IMR-90 (cell line): ENCODE data around the gene GAB1. TPM values are rescaled to one million over a fixed set of nuclear protein-coding genes. Genes with fewer than 3 reads are reported as not detected.

Source experiments
- ATAC-seq: fragments of 200-7000 bp; cut with Tn5 transposase; 2 replicates; pipeline ENCODE4 v1.9.1; 2020; ENCODE audit warnings: low read depth, mild to moderate bottlenecking, moderate library complexity
- BruUV-seq: library from RNA; stranded (reverse); fragments of 400-500 nt; replicated peaks from 2 replicates; lab custom pipeline; 2021; lab: Mats Ljungman, UMichigan
- CTCF ChIA-PET: fragments of 300-600 bp; formaldehyde crosslinking; extraction: SDS; loops from one replicate; lab custom pipeline; 2021; ENCODE audit warnings: antibody characterized with exemption; lab: Yijun Ruan, JAX
- POLR2A ChIA-PET: fragments of 300-600 bp; sonication (Branson Sonifier 250); formaldehyde crosslinking; loops from one replicate; lab custom pipeline; 2022; ENCODE audit warnings: antibody characterized with exemption; ENCODE audit not compliant: unreplicated experiment; lab: Charles Lee
- DNase-seq: peaks from one replicate; pipeline ENCODE4 v3.0.0; 2013
- H2AFZ ChIP-seq: replicated peaks from 2 replicates; pipeline ENCODE3; 2013; ENCODE audit warnings: low read length, mild to moderate bottlenecking; ENCODE audit not compliant: poor library complexity
- H2AK5ac ChIP-seq: 2 replicates; pipeline ENCODE4 v1.6.1; 2013; ENCODE audit warnings: low read depth, low read length, inconsistent platforms
- H2AK9ac ChIP-seq: replicated peaks from 2 replicates; pipeline ENCODE3; 2013; ENCODE audit warnings: mild to moderate bottlenecking, low read depth, low read length, moderate library complexity; ENCODE audit not compliant: poor library complexity
- H2BK120ac ChIP-seq: 2 replicates; pipeline ENCODE4 v1.6.1; 2013; ENCODE audit warnings: low read depth, low read length, inconsistent platforms
- H2BK15ac ChIP-seq: 3 replicates; pipeline ENCODE4 v1.6.1; 2013; ENCODE audit warnings: low read depth, low read length, inconsistent platforms
- H2BK20ac ChIP-seq: 2 replicates; pipeline ENCODE4 v1.6.1; 2013; ENCODE audit warnings: low read depth, mild to moderate bottlenecking, inconsistent platforms, low read length, moderate library complexity
- H2BK5ac ChIP-seq: 2 replicates; pipeline ENCODE4 v1.6.1; 2013; ENCODE audit warnings: mild to moderate bottlenecking, low read depth, low read length, inconsistent platforms; ENCODE audit not compliant: poor library complexity, severe bottlenecking
- H3K14ac ChIP-seq: replicated peaks from 2 replicates; pipeline ENCODE4 v1.6.1; 2013; ENCODE audit warnings: low read depth, low read length, inconsistent platforms
- H3K18ac ChIP-seq: 2 replicates; pipeline ENCODE4 v1.6.1; 2013; ENCODE audit warnings: low read depth, low read length, control low read depth
- H3K23ac ChIP-seq: 2 replicates; pipeline ENCODE4 v1.6.1; 2013; ENCODE audit warnings: low read depth, low read length, inconsistent platforms
- H3K27ac ChIP-seq: 2 replicates; pipeline ENCODE4 v1.5.1; 2013; ENCODE audit warnings: mild to moderate bottlenecking, control low read depth, low read length; ENCODE audit not compliant: insufficient read depth
- H3K27me3 ChIP-seq: 2 replicates; pipeline ENCODE4 v1.6.1; 2013; ENCODE audit warnings: low read length; ENCODE audit not compliant: control insufficient read depth, insufficient read depth
- H3K36me3 ChIP-seq: 2 replicates; pipeline ENCODE4 v1.6.1; 2013; ENCODE audit warnings: low read length, mixed read lengths; ENCODE audit not compliant: control insufficient read depth, insufficient read depth
- H3K4ac ChIP-seq: 2 replicates; pipeline ENCODE4 v1.6.1; 2013; ENCODE audit warnings: low read depth, low read length, inconsistent platforms
- H3K4me1 ChIP-seq: 2 replicates; pipeline ENCODE4 v1.6.1; 2013; ENCODE audit warnings: low read length, mixed read lengths; ENCODE audit not compliant: control insufficient read depth, insufficient read depth
- H3K4me2 ChIP-seq: 2 replicates; pipeline ENCODE4 v1.6.1; 2013; ENCODE audit warnings: low read depth, mild to moderate bottlenecking, control low read depth, low read length, moderate library complexity
- H3K4me3 ChIP-seq: 2 replicates; pipeline ENCODE4 v1.5.1; 2013; ENCODE audit warnings: low read depth, mild to moderate bottlenecking, control low read depth, low read length, moderate library complexity; ENCODE audit not compliant: insufficient read depth
- H3K56ac ChIP-seq: 2 replicates; pipeline ENCODE4 v1.6.1; 2013; ENCODE audit warnings: low read length, inconsistent platforms; ENCODE audit not compliant: insufficient read depth; ENCODE audit errors: extremely low read depth
- H3K79me1 ChIP-seq, 2 experiments: 2 replicates each; pipeline ENCODE4 v1.6.1; 2013; ENCODE audit warnings: low read length in 2 of 2, inconsistent platforms in 1 of 2, low read depth in 1 of 2
- H3K9ac ChIP-seq: 2 replicates; pipeline ENCODE4 v1.6.1; 2013; ENCODE audit warnings: low read depth, low read length, control low read depth
- H3K9me1 ChIP-seq: 2 replicates; pipeline ENCODE4 v1.6.1; 2013; ENCODE audit warnings: low read length, inconsistent platforms; ENCODE audit not compliant: insufficient read depth
- H3K9me3 ChIP-seq: 2 replicates; pipeline ENCODE4 v1.6.1; 2013; ENCODE audit warnings: low read length; ENCODE audit not compliant: control insufficient read depth, insufficient read depth
- H4K20me1 ChIP-seq: 2 replicates; pipeline ENCODE4 v1.6.1; 2013; ENCODE audit warnings: low read length, inconsistent platforms; ENCODE audit not compliant: insufficient read depth
- H4K5ac ChIP-seq: 2 replicates; pipeline ENCODE4 v1.6.1; 2013; ENCODE audit warnings: mild to moderate bottlenecking, low read depth, low read length, control low read depth
- H4K8ac ChIP-seq, 2 experiments: 2 replicates each; pipeline ENCODE4 v1.6.1; 2013; ENCODE audit warnings: low read depth in 2 of 2, low read length in 2 of 2, control low read depth in 1 of 2, inconsistent platforms in 1 of 2
- H4K91ac ChIP-seq: 2 replicates; pipeline ENCODE4 v1.6.1; 2013; ENCODE audit warnings: low read depth, low read length, inconsistent platforms; ENCODE audit not compliant: insufficient read depth
- CHD1 ChIP-seq: IDR thresholded peaks from 2 replicates; pipeline ENCODE4 v1.6.1; 2012; ENCODE audit warnings: low read depth, low read length, improper control_type of control experiment
- MAFK ChIP-seq: IDR thresholded peaks from 2 replicates; pipeline ENCODE4 v1.6.1; 2012; ENCODE audit warnings: low read depth, low read length, improper control_type of control experiment
- RAD21 ChIP-seq: IDR thresholded peaks from 2 replicates; pipeline ENCODE4 v1.6.1; 2012; ENCODE audit warnings: low read length, improper control_type of control experiment
- RCOR1 ChIP-seq: IDR thresholded peaks from 2 replicates; pipeline ENCODE4 v1.6.1; 2012; ENCODE audit warnings: mild to moderate bottlenecking, low read length, improper control_type of control experiment; ENCODE audit not compliant: insufficient replicate concordance
- RFX5 ChIP-seq: IDR thresholded peaks from 2 replicates; pipeline ENCODE4 v1.8.0; 2012; ENCODE audit warnings: low read depth, mild to moderate bottlenecking, low read length, moderate library complexity
- SMC3 ChIP-seq: fragments of 150-350 bp; IDR thresholded peaks from 2 replicates; pipeline ENCODE4 v1.6.1; 2016; ENCODE audit warnings: low read depth, mild to moderate bottlenecking, antibody characterized with exemption, low read length, moderate library complexity
- WGBS, 2 experiments: methylation state at CpG; one replicate each; pipeline versions ENCODE4 v1.1.5 to v1.1.7; 2013; ENCODE audit warnings: missing lambda C conversion rate in 2 of 2; ENCODE audit not compliant: insufficient read length in 1 of 2; ENCODE audit errors: extremely low coverage in 2 of 2; 5-methylcytosine and 5-hydroxymethylcytosine counted together
- dilution Hi-C: fragments of 300-500 bp; cut with HindIII; formaldehyde crosslinking; loops from one replicate; pipeline ENCODE4 v1.14.3; 2018; ENCODE audit warnings: low sequenced_read_pairs; ENCODE audit not compliant: unreplicated experiment
- in situ Hi-C: fragments of 300-500 bp; cut with MboI; formaldehyde crosslinking; loops from 3 replicates; pipeline ENCODE4 v1.14.3; 2019; ENCODE audit warnings: low sequenced_read_pairs, inconsistent platforms, mixed read lengths
- intact Hi-C: fragments of 100-400 bp; cut with micrococcal nuclease; formaldehyde crosslinking; loops from 2 replicates; pipeline ENCODE4 v1.10.0; 2022
- polyA plus RNA-seq, 3 experiments: library from polyadenylated mRNA; depleted of rRNA; stranded (reverse); fragments of >200 nt; gene quantifications; 2 replicates each; pipeline ENCODE4 v1.2.3, GENCODE V29; 2012; ENCODE audit warnings: low replicate concordance in 1 of 3
- total RNA-seq: library from RNA; depleted of rRNA; stranded (reverse); fragments of >200 nt; gene quantifications from 2 replicates; pipeline ENCODE4 v1.2.3, GENCODE V29; 2012
- TF ChIP-seq, protein P1 (sequence below): fragments of 150-350 bp; IDR thresholded peaks from 2 replicates; pipeline ENCODE4 v1.6.1; 2016; ENCODE audit warnings: low read depth, mild to moderate bottlenecking, low read length, moderate library complexity, borderline replicate concordance

GAB1 gene
- total and polyA plus RNA-seq, 2 of the 4 experiments (the other 2 are of a cell fraction), result 2.8 to 12.0 TPM

DNA sequence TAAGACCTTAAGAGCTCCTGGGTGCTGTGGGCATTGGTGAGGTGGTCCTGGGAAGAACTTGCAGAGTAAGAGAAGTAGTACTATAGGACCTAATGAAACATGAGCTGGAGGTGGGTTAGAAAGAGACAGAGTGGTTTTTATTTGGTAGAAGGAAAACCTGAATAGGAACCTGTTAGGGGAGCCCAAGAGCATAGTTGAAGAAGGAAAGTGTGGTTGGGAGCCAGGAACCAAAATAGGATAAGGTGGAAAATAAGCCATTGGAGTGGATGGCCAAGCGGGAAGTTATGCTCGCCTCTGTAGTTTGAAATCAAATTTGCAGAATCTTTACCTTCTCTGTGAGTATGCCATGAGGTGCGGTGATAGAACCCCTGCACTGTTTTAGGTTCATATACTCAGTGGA lies 26.7 kb downstream of the GAB1 start:
- Histone ChIP-seq H3K36me3 (no peaks in the 10 kb centered on the region), H3K18ac (no peak overlapping the region), H3K4ac (no peak overlapping the region), H3K4me1 (peaks cover 9% of the 10 kb centered on the region), H4K5ac (no peak overlapping the region), H3K23ac (no peak overlapping the region), H3K9me1 (peaks cover 9% of the 10 kb centered on the region; the same call in 1 of the 2 replicates), H3K79me1 (peaks cover 37 to 52% of the 10 kb centered on the region in 2 experiments), H4K91ac (no peak overlapping the region), H2AK9ac (no peak overlapping the region), H3K27ac (no peak overlapping the region), H2AFZ (no peak overlapping the region), H3K9ac (no peak overlapping the region), H4K8ac (no peak overlapping the region), H4K20me1 (0 out of 2 replicates have a peak, but pooled peaks cover 6% of the 10 kb centered on the region), H3K9me3 (no peaks in the 10 kb centered on the region), H3K56ac (no peak overlapping the region), H2BK15ac (no peak overlapping the region), H2AK5ac (no peak overlapping the region), H3K14ac (no peak overlapping the region), H3K27me3 (no peaks in the 10 kb centered on the region), H3K4me2 (no peak overlapping the region), H2BK5ac (no peak overlapping the region), H2BK120ac (no peak overlapping the region), H3K4me3 (no peak overlapping the region), H2BK20ac (no peak overlapping the region)
- intact Hi-C loops (no loop called here), dilution Hi-C loops (no loop called here), in situ Hi-C loops (no loop called here)
- no TSS peak for BruUV-seq
- DNase-seq, result no peak
- WGBS, 2 experiments, result no CpG with 5 or more reads among the region's 3 CpGs
- CTCF ChIA-PET, result no interaction called here
- no peak for ATAC-seq
- POLR2A ChIA-PET, result no interaction called here
- no peak for TF ChIP-seq CHD1
- no peak for TF ChIP-seq RFX5
- TF ChIP-seq SMC3, result no peak
- TF ChIP-seq, protein P1, sequence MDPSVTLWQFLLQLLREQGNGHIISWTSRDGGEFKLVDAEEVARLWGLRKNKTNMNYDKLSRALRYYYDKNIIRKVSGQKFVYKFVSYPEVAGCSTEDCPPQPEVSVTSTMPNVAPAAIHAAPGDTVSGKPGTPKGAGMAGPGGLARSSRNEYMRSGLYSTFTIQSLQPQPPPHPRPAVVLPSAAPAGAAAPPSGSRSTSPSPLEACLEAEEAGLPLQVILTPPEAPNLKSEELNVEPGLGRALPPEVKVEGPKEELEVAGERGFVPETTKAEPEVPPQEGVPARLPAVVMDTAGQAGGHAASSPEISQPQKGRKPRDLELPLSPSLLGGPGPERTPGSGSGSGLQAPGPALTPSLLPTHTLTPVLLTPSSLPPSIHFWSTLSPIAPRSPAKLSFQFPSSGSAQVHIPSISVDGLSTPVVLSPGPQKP, result no peak
- no peak for TF ChIP-seq RAD21
- TF ChIP-seq RCOR1, result no peak
- no peak for TF ChIP-seq MAFK
